Measurements from ENCODE around the gene CDC25A.

Gene CDC25A

DNA sequence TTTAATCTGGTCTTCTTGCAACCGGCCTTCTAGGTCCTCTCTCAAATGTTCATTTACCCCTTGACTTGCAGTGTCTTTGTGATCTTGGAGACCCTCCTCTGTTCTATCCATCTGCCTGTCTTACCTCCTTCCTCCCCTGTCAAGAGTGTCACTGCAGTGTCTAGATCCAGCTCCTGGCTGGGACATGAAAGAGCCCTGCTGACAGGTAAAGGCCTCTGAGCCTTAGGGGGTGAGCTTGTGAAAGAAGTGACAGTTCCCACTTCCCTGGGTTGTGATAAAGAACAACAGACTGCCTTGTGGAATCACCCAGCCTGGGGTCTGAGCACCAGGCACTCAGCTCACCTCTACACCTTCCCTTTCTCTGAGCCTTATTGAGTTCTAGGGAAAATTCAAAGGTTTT is 68.0 kb downstream of the CDC25A start:
- Histone ChIP-seq H3K9me2 (replicated peaks; ENCODE audit: control insufficient read depth, low read length) (no peaks in the 10 kb centered on the region), H3K4me1 (ENCODE audit: control insufficient read depth, low read length) (no peaks in the 10 kb centered on the region), H3K36me3 (ENCODE audit: control insufficient read depth, low read length) (no peaks in the 10 kb centered on the region), H4K20me1 (ENCODE audit: control insufficient read depth, insufficient read depth, low read depth, low read length) (no peaks in the 10 kb centered on the region), H3K9me3 (ENCODE audit: control insufficient read depth, insufficient read depth, low read length) (no peaks in the 10 kb centered on the region), H3K27ac (ENCODE audit: low read depth, low read length) (no peak overlapping the region), H3K79me2 (ENCODE audit: control insufficient read depth, low read length) (no peaks in the 10 kb centered on the region), H3K27me3 (ENCODE audit: control insufficient read depth, low read length) (no peaks in the 10 kb centered on the region; the same call in 1 of the 2 replicates), H3K4me2 (ENCODE audit: low read length) (no peak overlapping the region), H3K4me3 (ENCODE audit: low read length) (no peak overlapping the region), H3F3A (ENCODE audit: control insufficient read depth, insufficient read depth) (no peaks in the 10 kb centered on the region)
- TF ChIP-seq, protein P1, sequence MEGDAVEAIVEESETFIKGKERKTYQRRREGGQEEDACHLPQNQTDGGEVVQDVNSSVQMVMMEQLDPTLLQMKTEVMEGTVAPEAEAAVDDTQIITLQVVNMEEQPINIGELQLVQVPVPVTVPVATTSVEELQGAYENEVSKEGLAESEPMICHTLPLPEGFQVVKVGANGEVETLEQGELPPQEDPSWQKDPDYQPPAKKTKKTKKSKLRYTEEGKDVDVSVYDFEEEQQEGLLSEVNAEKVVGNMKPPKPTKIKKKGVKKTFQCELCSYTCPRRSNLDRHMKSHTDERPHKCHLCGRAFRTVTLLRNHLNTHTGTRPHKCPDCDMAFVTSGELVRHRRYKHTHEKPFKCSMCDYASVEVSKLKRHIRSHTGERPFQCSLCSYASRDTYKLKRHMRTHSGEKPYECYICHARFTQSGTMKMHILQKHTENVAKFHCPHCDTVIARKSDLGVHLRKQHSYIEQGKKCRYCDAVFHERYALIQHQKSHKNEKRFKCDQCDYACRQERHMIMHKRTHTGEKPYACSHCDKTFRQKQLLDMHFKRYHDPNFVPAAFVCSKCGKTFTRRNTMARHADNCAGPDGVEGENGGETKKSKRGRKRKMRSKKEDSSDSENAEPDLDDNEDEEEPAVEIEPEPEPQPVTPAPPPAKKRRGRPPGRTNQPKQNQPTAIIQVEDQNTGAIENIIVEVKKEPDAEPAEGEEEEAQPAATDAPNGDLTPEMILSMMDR (IDR thresholded peaks at IDR 0.05; ENCODE audit: low read depth, low read length, poor library complexity, severe bottlenecking) = no peak
- TF ChIP-seq EZH2phosphoT487 (IDR thresholded peaks at IDR 0.05; ENCODE audit: borderline replicate concordance, low read length) = no peak

DNA sequence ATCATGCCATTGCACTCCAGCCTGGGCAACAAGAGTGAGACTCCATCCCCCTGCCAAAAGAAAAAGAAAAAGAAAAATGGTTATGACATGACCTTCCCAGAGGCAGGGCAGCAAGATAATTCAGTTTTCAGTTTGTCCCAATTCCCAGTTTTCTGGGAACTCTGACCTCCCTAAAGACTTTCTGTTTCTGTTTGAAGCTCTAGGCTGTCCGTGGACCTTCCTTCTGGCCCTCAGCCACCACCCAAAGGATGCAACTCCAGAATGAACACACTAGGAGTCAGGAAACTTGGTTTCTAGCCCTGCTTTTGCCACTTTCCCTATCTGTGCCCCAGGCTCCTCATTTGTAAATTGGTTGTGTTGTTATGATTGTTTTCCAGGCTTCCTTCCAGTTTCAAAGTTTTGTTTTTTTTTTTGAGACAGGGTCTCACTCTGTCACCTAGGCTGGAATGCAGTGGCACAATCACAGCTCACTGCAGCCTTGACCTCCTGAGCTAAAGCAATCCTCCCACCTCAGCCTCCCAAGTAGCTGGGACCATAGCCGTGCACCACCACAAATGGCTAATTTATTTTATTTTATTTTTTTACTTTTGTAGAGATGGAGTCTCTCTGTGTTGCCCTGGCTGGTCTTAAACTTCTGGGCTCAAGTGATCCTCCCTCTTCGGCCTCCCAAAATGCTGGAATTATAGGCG is 68.6 kb downstream of the CDC25A start:
- Histone ChIP-seq H3K4me3 (ENCODE audit: low read length) (no peak overlapping the region), H3K27ac (ENCODE audit: low read depth, low read length) (no peak overlapping the region), H3K27me3 (ENCODE audit: control insufficient read depth, low read length) (no peaks in the 10 kb centered on the region; the same call in 1 of the 2 replicates), H3K9me2 (replicated peaks; ENCODE audit: control insufficient read depth, low read length) (no peaks in the 10 kb centered on the region), H3K36me3 (ENCODE audit: control insufficient read depth, low read length) (no peaks in the 10 kb centered on the region), H3K4me2 (ENCODE audit: low read length) (no peak overlapping the region), H4K20me1 (ENCODE audit: control insufficient read depth, insufficient read depth, low read depth, low read length) (no peaks in the 10 kb centered on the region), H3F3A (ENCODE audit: control insufficient read depth, insufficient read depth) (no peaks in the 10 kb centered on the region), H3K9me3 (ENCODE audit: control insufficient read depth, insufficient read depth, low read length) (no peaks in the 10 kb centered on the region), H3K4me1 (ENCODE audit: control insufficient read depth, low read length) (no peaks in the 10 kb centered on the region), H3K79me2 (ENCODE audit: control insufficient read depth, low read length) (no peaks in the 10 kb centered on the region)
- no peak for TF ChIP-seq EZH2phosphoT487 (IDR thresholded peaks at IDR 0.05; ENCODE audit: borderline replicate concordance, low read length)
- TF ChIP-seq, protein P1 (IDR thresholded peaks at IDR 0.05; ENCODE audit: low read depth, low read length, poor library complexity, severe bottlenecking) = no peak

DNA sequence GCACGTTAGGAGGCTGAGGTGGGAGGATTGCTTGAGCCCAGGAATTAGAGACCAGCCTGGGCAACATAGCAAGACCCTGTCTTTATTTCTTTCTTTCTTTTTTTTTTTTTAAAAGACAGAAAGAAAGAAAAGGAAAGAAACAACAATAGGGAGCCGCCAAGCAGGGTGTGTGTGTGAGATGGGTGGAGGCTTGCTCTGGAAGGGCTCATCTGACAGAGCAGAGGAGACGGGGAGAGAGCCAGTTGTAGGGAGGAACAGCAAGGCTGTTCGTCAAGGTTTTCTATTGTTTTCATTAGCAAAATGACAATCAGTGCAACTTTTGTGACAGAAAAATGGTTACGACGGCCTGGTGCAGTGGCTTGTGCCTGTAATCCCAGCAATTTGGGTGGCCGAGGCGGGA is 69.3 kb downstream of the CDC25A start:
- Histone ChIP-seq H3K79me2 (ENCODE audit: control insufficient read depth, low read length) (no peaks in the 10 kb centered on the region), H3K4me2 (ENCODE audit: low read length) (no peak overlapping the region), H3K36me3 (ENCODE audit: control insufficient read depth, low read length) (no peaks in the 10 kb centered on the region), H3F3A (ENCODE audit: control insufficient read depth, insufficient read depth) (no peaks in the 10 kb centered on the region), H3K4me3 (ENCODE audit: low read length) (no peak overlapping the region), H3K27me3 (ENCODE audit: control insufficient read depth, low read length) (no peaks in the 10 kb centered on the region; the same call in 1 of the 2 replicates), H3K27ac (ENCODE audit: low read depth, low read length) (no peak overlapping the region), H3K9me2 (replicated peaks; ENCODE audit: control insufficient read depth, low read length) (no peaks in the 10 kb centered on the region), H3K9me3 (ENCODE audit: control insufficient read depth, insufficient read depth, low read length) (no peaks in the 10 kb centered on the region), H4K20me1 (ENCODE audit: control insufficient read depth, insufficient read depth, low read depth, low read length) (no peaks in the 10 kb centered on the region), H3K4me1 (ENCODE audit: control insufficient read depth, low read length) (no peaks in the 10 kb centered on the region)
- TF ChIP-seq EZH2phosphoT487 (IDR thresholded peaks at IDR 0.05; ENCODE audit: borderline replicate concordance, low read length) = no peak
- TF ChIP-seq, protein P1 (IDR thresholded peaks at IDR 0.05; ENCODE audit: low read depth, low read length, poor library complexity, severe bottlenecking) = no peak

All from DOHH2 (cell line).